Smooth muscle cell (in vitro differentiated cells): Measurements from ENCODE around the gene PSMD12. TPM values are rescaled to one million over a fixed set of nuclear protein-coding genes. Genes with fewer than 3 reads are reported as not detected.

ENCODE experiments used
- DNase-seq: peaks from one replicate; lab custom pipeline; 2025; ENCODE audit not compliant: unreplicated experiment; lab: John Stamatoyannopoulos, UW
- H2AFZ ChIP-seq: fragments of 200-600 bp; sonication (generic); 2 replicates; pipeline ENCODE4 v1.6.0; 2016; ENCODE audit warnings: antibody characterized with exemption, low read depth, mild to moderate bottlenecking
- H3F3A ChIP-seq: fragments of 200-600 bp; sonication (generic); 2 replicates; pipeline ENCODE4 v1.6.0; 2017; ENCODE audit warnings: antibody characterized with exemption, low read depth
- H3K27ac ChIP-seq: fragments of 200-600 bp; sonication (generic); 2 replicates; pipeline ENCODE4 v1.5.1; 2016; ENCODE audit warnings: low read depth, mild to moderate bottlenecking
- H3K27me3 ChIP-seq: fragments of 200-600 bp; sonication (generic); 2 replicates; pipeline ENCODE4 v1.6.1; 2016; ENCODE audit warnings: low read depth, mild to moderate bottlenecking
- H3K36me3 ChIP-seq: fragments of 200-600 bp; sonication (generic); 2 replicates; pipeline ENCODE4 v1.5.1; 2016; ENCODE audit warnings: low read depth
- H3K4me1 ChIP-seq: fragments of 200-600 bp; sonication (generic); 2 replicates; pipeline ENCODE4 v1.5.1; 2016; ENCODE audit warnings: low read depth
- H3K4me2 ChIP-seq: fragments of 200-600 bp; sonication (generic); 2 replicates; pipeline ENCODE4 v1.6.0; 2016; ENCODE audit warnings: mild to moderate bottlenecking
- H3K4me3 ChIP-seq: fragments of 200-600 bp; sonication (generic); 2 replicates; pipeline ENCODE4 v1.5.1; 2016; ENCODE audit warnings: mild to moderate bottlenecking
- H3K79me2 ChIP-seq: fragments of 200-600 bp; sonication (generic); 2 replicates; pipeline ENCODE4 v1.6.0; 2016; ENCODE audit warnings: low read depth, mild to moderate bottlenecking
- H3K9ac ChIP-seq: fragments of 200-600 bp; sonication (generic); 2 replicates; pipeline ENCODE4 v1.6.0; 2016; ENCODE audit warnings: low read depth
- H3K9me3 ChIP-seq: fragments of 200-600 bp; sonication (generic); replicated peaks from 2 replicates; pipeline ENCODE4 v1.5.1; 2016; ENCODE audit warnings: low read depth
- H4K20me1 ChIP-seq: fragments of 200-600 bp; sonication (generic); 2 replicates; pipeline ENCODE4 v1.6.0; 2016; ENCODE audit warnings: low read depth
- CTCF ChIP-seq: fragments of 200-600 bp; sonication (generic); IDR thresholded peaks from 2 replicates; pipeline ENCODE4 v1.5.1; 2017; ENCODE audit warnings: borderline replicate concordance, mild to moderate bottlenecking, antibody characterized with exemption; ENCODE audit not compliant: insufficient read depth, poor library complexity, severe bottlenecking
- WGBS: methylation state at CpG from one replicate; pipeline ENCODE4 v1.1.7; 2016; ENCODE audit warnings: low lambda C conversion rate; 5-methylcytosine and 5-hydroxymethylcytosine counted together
- polyA plus RNA-seq: library from polyadenylated mRNA; unstranded; fragments of >200 nt; fragmentation: Nextera tagmentation; extraction: Ambion mirVana; gene quantifications from 2 replicates; pipeline ENCODE4 v1.2.1, GENCODE V29; 2016
- total RNA-seq: library from RNA; depleted of rRNA; stranded (reverse); fragments of >200 nt; gene quantifications from 2 replicates; pipeline ENCODE4 v1.2.3, GENCODE V29; 2014

The PSMD12 gene
- total and polyA plus RNA-seq, 2 experiments from 2014 or later: 34.7 to 51.7 TPM

DNA sequence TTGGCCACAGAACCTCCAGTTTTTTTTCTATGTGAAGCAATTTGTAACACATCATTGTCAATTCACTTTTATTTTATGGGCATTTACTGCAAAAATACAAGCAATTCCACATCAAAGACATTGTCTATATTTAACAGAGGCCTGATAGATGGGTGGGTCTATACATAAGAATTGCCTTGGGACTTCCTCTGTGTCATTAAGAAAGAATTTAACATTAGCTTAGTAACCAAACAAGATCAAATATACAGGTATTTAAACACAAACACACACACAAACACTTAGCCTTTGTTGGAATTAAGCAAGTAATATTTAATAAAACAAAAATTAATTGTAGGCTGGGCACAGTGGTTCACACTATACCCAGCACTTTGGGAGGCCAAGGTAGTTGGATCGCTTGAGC is 6.4 kb upstream of the PSMD12 start:
- 100% methylated on average over 1 of the region's 1 CpG for WGBS
- no peaks in the 10 kb centered on the region for H3K9me3 ChIP-seq
- H4K20me1 ChIP-seq: no peaks in the 10 kb centered on the region
- no peak overlapping the region for H2AFZ ChIP-seq
- H3K27me3 ChIP-seq: no peaks in the 10 kb centered on the region
- no peak overlapping the region for H3K27ac ChIP-seq
- no peak overlapping the region for H3K4me2 ChIP-seq
- no peak for DNase-seq
- TF ChIP-seq CTCF: no peak
- no peak overlapping the region for H3K4me3 ChIP-seq
- H3K4me1 ChIP-seq: peaks cover 7% of the 10 kb centered on the region
- no peaks in the 10 kb centered on the region for H3K79me2 ChIP-seq
- no peak overlapping the region for H3K9ac ChIP-seq
- H3K36me3 ChIP-seq: no peaks in the 10 kb centered on the region
- peaks cover 7% of the 10 kb centered on the region for H3F3A ChIP-seq

DNA sequence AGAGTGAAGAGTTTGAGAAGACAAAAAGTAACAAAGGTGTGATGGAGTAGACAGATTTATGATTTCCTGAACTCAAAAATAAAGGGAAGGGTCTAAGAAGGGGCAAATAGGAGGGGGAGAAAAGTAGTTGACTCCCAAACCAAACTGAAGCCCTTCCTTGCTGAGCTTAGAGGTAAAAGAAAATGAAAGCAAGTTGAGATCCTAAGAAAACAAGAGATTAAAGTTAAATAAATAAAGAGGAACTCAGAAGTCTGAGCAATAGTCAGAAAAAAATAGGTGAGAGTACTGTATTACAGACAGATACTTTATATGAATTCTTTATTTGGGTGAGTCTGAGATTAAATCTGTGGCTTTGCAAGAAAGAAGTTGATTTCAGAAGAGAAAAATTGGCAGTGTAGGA is 3.3 kb upstream of the PSMD12 start:
- no peak overlapping the region for H3K4me3 ChIP-seq

DNA sequence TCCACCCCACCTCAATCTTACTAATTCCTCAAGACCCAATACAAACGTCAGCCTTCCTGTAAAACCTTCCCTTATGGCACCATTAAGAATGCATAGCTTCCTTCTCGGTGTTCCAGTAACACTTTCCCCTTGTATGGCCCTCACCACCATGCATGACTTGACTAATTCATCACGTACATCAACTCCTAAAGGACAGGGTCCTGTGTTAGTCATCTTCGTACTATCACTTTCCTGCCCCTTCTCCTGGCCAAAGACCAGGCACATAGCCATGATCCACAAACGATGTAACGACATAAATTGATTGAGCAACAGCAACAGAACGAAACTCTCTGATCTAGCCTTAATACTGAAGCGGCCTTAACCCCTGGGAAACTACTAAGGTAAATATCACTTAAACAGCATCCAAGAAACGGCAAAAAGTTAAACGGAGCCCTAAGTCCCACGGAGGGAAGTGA is 612 bp downstream of the PSMD12 start:
- 1% methylated on average over 11 of the region's 11 CpGs for WGBS
- H3K27me3 ChIP-seq: no peaks in the 10 kb centered on the region
- H3F3A ChIP-seq: no peaks in the 10 kb centered on the region
- no peaks in the 10 kb centered on the region for H3K9me3 ChIP-seq
- peaks cover 57% of the 10 kb centered on the region for H3K79me2 ChIP-seq
- H3K4me3 ChIP-seq: peak overlapping the region; percentile 96
- TF ChIP-seq CTCF: no peak
- H4K20me1 ChIP-seq: peaks cover 51% of the 10 kb centered on the region
- H3K27ac ChIP-seq: peak overlapping the region; percentile 95
- peak overlapping the region; percentile 98 for H3K9ac ChIP-seq
- no peak for DNase-seq
- peak overlapping the region; percentile 94 for H3K4me2 ChIP-seq
- H2AFZ ChIP-seq: peak overlapping the region; percentile 88
- no peaks in the 10 kb centered on the region for H3K36me3 ChIP-seq
- H3K4me1 ChIP-seq: peaks cover 16% of the 10 kb centered on the region

More for the DNA sequence above, 3.3 kb upstream of the PSMD12 start:
- Histone ChIP-seq H2AFZ (no peak overlapping the region), H3K9ac (no peak overlapping the region), H3K27me3 (no peaks in the 10 kb centered on the region), H3K79me2 (peaks cover 17% of the 10 kb centered on the region), H4K20me1 (peaks cover 12% of the 10 kb centered on the region), H3K36me3 (no peaks in the 10 kb centered on the region), H3K27ac (no peak overlapping the region), H3K4me1 (peaks cover 8% of the 10 kb centered on the region), H3K4me2 (no peak overlapping the region), H3K9me3 (no peaks in the 10 kb centered on the region), H3F3A (no peaks in the 10 kb centered on the region)
- TF ChIP-seq CTCF: no peak
- no peak for DNase-seq
